Osteocyte (in vitro differentiated cells): Measurements from ENCODE around the gene LPCAT3. TPM values are rescaled to one million over a fixed set of nuclear protein-coding genes. Genes with fewer than 3 reads are reported as not detected.

Experiments
- DNase-seq: peaks from one replicate; pipeline ENCODE4 v3.0.0; 2021; ENCODE audit warnings: mixed read lengths; ENCODE audit not compliant: unreplicated experiment; ENCODE audit errors: extremely low spot score
- H3K27ac Mint-ChIP-seq: one replicate; pipeline ENCODE4 v1.8.0; 2021; ENCODE audit warnings: mild to moderate bottlenecking, mixed read lengths; ENCODE audit not compliant: unreplicated experiment
- H3K27me3 Mint-ChIP-seq: one replicate; pipeline ENCODE4 v1.8.0; 2021; ENCODE audit warnings: mixed read lengths; ENCODE audit not compliant: unreplicated experiment
- H3K36me3 Mint-ChIP-seq: one replicate; pipeline ENCODE4 v1.8.0; 2021; ENCODE audit warnings: mixed read lengths; ENCODE audit not compliant: unreplicated experiment
- H3K4me1 Mint-ChIP-seq: one replicate; pipeline ENCODE4 v1.8.0; 2021; ENCODE audit warnings: mixed read lengths; ENCODE audit not compliant: unreplicated experiment
- H3K4me3 Mint-ChIP-seq: one replicate; pipeline ENCODE4 v1.8.0; 2021; ENCODE audit warnings: mild to moderate bottlenecking, moderate library complexity, mixed read lengths; ENCODE audit not compliant: unreplicated experiment
- H3K9me3 Mint-ChIP-seq: one replicate; pipeline ENCODE4 v1.8.0; 2021; ENCODE audit warnings: mixed read lengths; ENCODE audit not compliant: unreplicated experiment
- total RNA-seq: library from RNA; stranded (reverse); gene quantifications from 2 replicates; pipeline ENCODE4 v1.2.1, GENCODE V29; 2021
- TF ChIP-seq, protein P1 (sequence below): fragments of 200-600 bp; sonication (generic); IDR thresholded peaks from 2 replicates; pipeline ENCODE4 v1.5.0; 2021; ENCODE audit warnings: antibody characterized with exemption, mild to moderate bottlenecking, moderate library complexity

LPCAT3 gene
- total RNA-seq, 1 donor from 2014 or later = 33.2 TPM

DNA sequence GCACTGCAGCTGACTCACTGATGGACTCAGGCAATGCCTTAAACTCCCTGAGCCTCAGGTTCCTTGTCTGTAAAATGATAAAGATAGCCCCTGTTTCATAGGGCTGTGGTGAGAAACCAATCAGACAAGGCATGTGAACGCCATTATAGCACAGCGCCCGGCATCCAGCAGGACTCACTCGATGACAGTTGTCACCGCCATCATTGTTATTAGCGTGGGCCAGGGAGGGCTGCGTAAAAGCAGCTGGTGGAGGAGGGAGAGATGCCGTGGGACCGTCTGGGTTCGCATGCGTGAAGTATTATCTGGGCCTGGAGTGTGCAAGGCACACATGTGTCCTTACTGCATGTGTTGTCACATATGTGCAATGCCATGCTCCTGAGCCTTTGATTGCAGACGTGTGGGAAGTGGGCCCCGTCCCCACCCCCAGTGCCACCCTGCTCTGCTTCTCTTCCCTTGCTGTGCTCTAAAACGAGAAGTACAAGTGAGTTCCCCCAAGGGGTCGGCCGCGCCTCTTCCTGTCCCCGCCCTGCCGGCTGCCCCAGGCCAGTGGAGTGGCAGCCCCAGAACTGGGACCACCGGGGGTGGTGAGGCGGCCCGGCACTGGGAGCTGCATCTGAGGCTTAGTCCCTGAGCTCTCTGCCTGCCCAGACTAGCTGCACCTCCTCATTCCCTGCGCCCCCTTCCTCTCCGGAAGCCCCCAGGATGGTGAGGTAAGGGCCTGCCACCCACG is 67.3 kb downstream of the LPCAT3 start, which contains the start of gene PTPN6:
PTPN6 (plus strand) TSS at position 546 of the 730 bp plus-strand sequence; CDS start at position 703, 157 bp downstream.
- TF ChIP-seq, protein P1, sequence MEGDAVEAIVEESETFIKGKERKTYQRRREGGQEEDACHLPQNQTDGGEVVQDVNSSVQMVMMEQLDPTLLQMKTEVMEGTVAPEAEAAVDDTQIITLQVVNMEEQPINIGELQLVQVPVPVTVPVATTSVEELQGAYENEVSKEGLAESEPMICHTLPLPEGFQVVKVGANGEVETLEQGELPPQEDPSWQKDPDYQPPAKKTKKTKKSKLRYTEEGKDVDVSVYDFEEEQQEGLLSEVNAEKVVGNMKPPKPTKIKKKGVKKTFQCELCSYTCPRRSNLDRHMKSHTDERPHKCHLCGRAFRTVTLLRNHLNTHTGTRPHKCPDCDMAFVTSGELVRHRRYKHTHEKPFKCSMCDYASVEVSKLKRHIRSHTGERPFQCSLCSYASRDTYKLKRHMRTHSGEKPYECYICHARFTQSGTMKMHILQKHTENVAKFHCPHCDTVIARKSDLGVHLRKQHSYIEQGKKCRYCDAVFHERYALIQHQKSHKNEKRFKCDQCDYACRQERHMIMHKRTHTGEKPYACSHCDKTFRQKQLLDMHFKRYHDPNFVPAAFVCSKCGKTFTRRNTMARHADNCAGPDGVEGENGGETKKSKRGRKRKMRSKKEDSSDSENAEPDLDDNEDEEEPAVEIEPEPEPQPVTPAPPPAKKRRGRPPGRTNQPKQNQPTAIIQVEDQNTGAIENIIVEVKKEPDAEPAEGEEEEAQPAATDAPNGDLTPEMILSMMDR = no peak
- no peaks in the 10 kb centered on the region for H3K27me3 Mint-ChIP-seq
- no peak within 1 kb of the TSS for H3K4me3 Mint-ChIP-seq
- H3K36me3 Mint-ChIP-seq = peaks cover 9% of the 10 kb centered on the region
- H3K9me3 Mint-ChIP-seq = no peaks in the 10 kb centered on the region
- H3K27ac Mint-ChIP-seq = no peak within 1 kb of the TSS
- peaks cover 27% of the 10 kb centered on the region for H3K4me1 Mint-ChIP-seq
- DNase-seq = no peak

DNA sequence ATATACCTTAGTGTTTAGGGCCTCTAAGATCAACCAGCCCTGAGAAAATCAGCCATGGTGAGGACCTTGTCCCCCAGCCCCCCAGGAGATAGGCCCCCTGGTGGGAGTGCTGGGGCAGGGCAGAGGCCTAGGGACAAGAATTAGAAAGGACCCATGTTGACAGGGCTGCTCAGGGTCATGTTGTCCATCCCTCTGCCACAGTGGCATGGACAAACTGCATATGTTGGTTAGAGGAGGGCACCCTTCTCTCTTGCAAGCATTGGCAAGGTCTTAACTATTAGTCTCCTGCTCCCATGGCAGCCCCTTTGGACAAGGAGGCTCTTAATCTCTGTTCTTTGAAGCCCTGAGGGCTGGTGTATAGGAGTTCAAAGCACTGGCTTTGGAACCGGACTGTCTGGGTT is 67.9 kb downstream of the LPCAT3 start:
- Mint-ChIP-seq H3K36me3 (peaks cover 9% of the 10 kb centered on the region), H3K27ac (no peak overlapping the region), H3K4me3 (no peak overlapping the region), H3K4me1 (peaks cover 27% of the 10 kb centered on the region), H3K9me3 (no peaks in the 10 kb centered on the region), H3K27me3 (no peaks in the 10 kb centered on the region)
- no peak for DNase-seq
- TF ChIP-seq, protein P1 = no peak

DNA sequence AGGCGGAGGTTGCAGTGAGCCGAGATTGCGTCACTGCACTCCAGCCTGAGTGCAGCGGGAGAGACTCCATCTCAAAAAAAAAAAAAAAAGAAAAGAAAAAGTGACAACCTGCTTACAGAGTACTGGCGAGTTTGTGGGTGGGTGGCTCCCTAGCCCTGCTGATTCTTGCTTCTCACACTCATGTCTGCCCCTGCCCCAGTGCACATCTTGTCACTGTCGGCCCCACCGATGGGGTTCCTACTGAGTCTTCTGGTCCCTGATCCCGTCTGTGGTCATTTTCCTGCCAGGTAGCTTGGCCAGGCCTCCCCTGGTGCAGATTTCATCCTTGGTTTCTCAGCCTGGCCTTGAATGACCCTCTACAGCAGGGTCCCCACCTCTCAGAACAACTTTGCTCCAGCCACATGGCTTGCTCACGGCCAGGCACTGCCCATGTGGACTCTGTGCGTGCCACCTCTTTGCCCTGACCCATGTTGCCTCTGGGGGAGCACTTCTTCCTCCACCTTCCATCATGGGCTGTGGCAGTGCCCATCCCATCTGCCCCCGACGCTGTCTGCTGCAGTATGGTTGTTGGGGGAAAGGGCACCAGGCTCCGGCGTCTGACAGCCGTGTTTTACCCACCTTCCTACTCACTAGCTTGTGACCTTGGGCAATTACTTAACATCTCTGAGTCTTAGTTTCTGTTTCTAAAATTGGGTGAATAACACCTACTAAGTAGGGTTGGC is 69.2 kb downstream of the LPCAT3 start:
- TF ChIP-seq, protein P1 = no peak
- Mint-ChIP-seq H3K27ac (no peak overlapping the region), H3K36me3 (peaks cover 9% of the 10 kb centered on the region)

DNA sequence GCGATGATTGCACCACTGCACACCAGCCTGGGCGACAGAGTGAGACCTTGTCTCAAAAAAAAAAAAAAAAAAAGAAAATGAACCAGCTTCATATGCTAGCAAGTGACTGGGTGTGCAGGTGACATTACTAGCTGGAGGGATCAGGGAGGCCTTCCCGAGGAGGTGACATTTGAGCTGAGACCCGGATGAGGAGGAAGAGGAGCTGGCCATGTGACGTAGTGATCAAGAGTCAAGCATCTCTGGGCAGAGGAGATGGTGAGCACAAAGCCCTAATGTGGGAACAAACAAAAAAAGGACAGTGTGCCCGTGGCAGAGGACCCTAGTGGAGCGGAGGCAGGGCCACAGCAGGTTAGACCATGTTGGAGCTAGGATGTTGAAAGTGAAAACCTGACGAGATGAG is 70.7 kb downstream of the LPCAT3 start:
- no peaks in the 10 kb centered on the region for H3K27me3 Mint-ChIP-seq
- TF ChIP-seq, protein P1 = no peak
- H3K4me1 Mint-ChIP-seq = peaks cover 30% of the 10 kb centered on the region
- H3K27ac Mint-ChIP-seq = peak overlapping the region; percentile 34
- H3K36me3 Mint-ChIP-seq = peaks cover 9% of the 10 kb centered on the region
- no peak overlapping the region for H3K4me3 Mint-ChIP-seq
- no peak for DNase-seq
- H3K9me3 Mint-ChIP-seq = no peaks in the 10 kb centered on the region

More for the DNA sequence above, 69.2 kb downstream of the LPCAT3 start:
- no peak overlapping the region for H3K4me3 Mint-ChIP-seq
- no peaks in the 10 kb centered on the region for H3K9me3 Mint-ChIP-seq
- H3K27me3 Mint-ChIP-seq = no peaks in the 10 kb centered on the region
- no peak for DNase-seq
- peaks cover 31% of the 10 kb centered on the region for H3K4me1 Mint-ChIP-seq

DNA sequence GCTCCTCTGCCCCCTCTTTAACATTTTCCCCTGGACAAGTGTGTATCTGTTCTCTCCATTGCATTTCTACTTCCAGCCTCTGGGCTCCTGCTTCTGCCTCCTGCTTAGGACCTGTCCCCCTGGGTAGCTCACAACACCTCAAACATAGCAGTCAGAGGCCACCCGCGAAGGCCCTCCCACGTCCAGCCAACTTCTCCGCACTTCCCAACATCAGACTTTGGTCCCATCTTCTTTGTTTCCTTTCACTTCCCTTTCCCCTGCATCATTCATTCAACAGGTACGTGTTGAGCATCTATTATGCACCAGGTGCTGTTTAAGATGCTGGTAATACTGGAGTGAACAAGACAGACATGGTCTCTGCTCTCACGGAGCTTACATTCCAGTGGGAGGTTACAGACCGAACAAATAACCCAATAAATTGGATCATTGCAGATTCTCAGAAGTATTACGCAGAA is 71.3 kb downstream of the LPCAT3 start:
- Mint-ChIP-seq H3K27me3 (no peaks in the 10 kb centered on the region), H3K9me3 (no peaks in the 10 kb centered on the region), H3K4me3 (peak overlapping the region; percentile 23), H3K4me1 (peaks cover 30% of the 10 kb centered on the region), H3K36me3 (peaks cover 9% of the 10 kb centered on the region), H3K27ac (no peak overlapping the region)
- TF ChIP-seq, protein P1 = no peak
- no peak for DNase-seq
